HCT116 (cell line): Measurements from ENCODE around the gene ADAMTS1. TPM values are rescaled to one million over a fixed set of nuclear protein-coding genes. Genes with fewer than 3 reads are reported as not detected.

Experiments used
- ATAC-seq: fragments of 200-7000 bp; cut with Tn5 transposase; 2 replicates; pipeline ENCODE4 v1.9.1; 2020; ENCODE audit warnings: mild to moderate bottlenecking, moderate library complexity
- BruUV-seq: library from RNA; stranded (reverse); fragments of 400-500 nt; replicated peaks from 2 replicates; lab custom pipeline; 2021; lab: Mats Ljungman, UMichigan
- CTCF ChIA-PET: fragments of 300-600 bp; sonication (Branson Sonifier 250); formaldehyde crosslinking; loops from one replicate; lab custom pipeline; 2021; ENCODE audit warnings: antibody characterized with exemption; lab: Charles Lee
- POLR2A ChIA-PET: fragments of 300-600, 350-600 bp; sonication (Branson Sonifier 250); formaldehyde crosslinking; loops from one replicate; lab custom pipeline; 2021; ENCODE audit warnings: antibody characterized with exemption; lab: Charles Lee
- RAD21 ChIA-PET, 2 experiments: fragments of 300-600 bp; sonication (Branson Sonifier 250); formaldehyde crosslinking; loops; one replicate each; lab custom pipeline; 2023; ENCODE audit warnings: low total read pairs in 2 of 2; ENCODE audit not compliant: uncharacterized antibody in 2 of 2, unreplicated experiment in 2 of 2, low non-redundant PET in 1 of 2; lab: Charles Lee
- DNase-seq: peaks from one replicate; pipeline ENCODE4 v3.0.0-alpha.2; 2010; ENCODE audit warnings: low read depth, low spot score
- H2AFZ ChIP-seq: fragments of 200-600 bp; shearing (Covaris generic), sonication (generic); 2 replicates; pipeline ENCODE4 v1.6.1; 2017; ENCODE audit warnings: low read depth, mixed run types, mixed read lengths, antibody characterized with exemption, low read length; ENCODE audit not compliant: poor library complexity, severe bottlenecking
- H3K27ac ChIP-seq: 2 replicates; pipeline ENCODE4 v1.5.1; 2012; ENCODE audit warnings: low read depth, low read length
- H3K27me3 ChIP-seq: fragments of 200-600 bp; sonication (generic); 2 replicates; pipeline ENCODE4 v1.6.1; 2016; ENCODE audit warnings: mixed run types, low read length, mixed read lengths; ENCODE audit not compliant: insufficient read depth
- H3K36me3 ChIP-seq, 2 experiments: fragments of 200-500 bp in 1 of 2; fragments of 200-600 bp in 1 of 2; sonication (Bioruptor generic) in 1 of 2; sonication (generic) in 1 of 2; 2 replicates each; pipeline versions ENCODE4 v1.5.1 to v1.6.1; 2014 to 2016; ENCODE audit warnings: low read length in 2 of 2, inconsistent platforms in 1 of 2, mixed read lengths in 1 of 2, mixed run types in 1 of 2; ENCODE audit not compliant: insufficient read depth in 2 of 2, control insufficient read depth in 1 of 2
- H3K4me1 ChIP-seq, 2 experiments: fragments of 200-600 bp in 1 of 2; sonication (generic) in 1 of 2; 2 replicates each; pipeline versions ENCODE4 v1.5.1 to v1.6.1; 2012 to 2017; ENCODE audit warnings: low read length in 2 of 2, inconsistent platforms in 1 of 2, mild to moderate bottlenecking in 1 of 2, mixed read lengths in 1 of 2, mixed run types in 1 of 2, moderate library complexity in 1 of 2; ENCODE audit not compliant: insufficient read depth in 2 of 2, control insufficient read depth in 1 of 2
- H3K4me2 ChIP-seq: fragments of 200-600 bp; sonication (generic); 2 replicates; pipeline ENCODE4 v1.6.1; 2017; ENCODE audit warnings: mixed run types, low read length, mixed read lengths
- H3K4me3 ChIP-seq, 2 experiments: fragments of 200-600 bp in 1 of 2; sonication (generic) in 1 of 2; replicated peaks in 1 of 2; 2 replicates each; pipeline ENCODE4 v1.5.1; 2011 to 2016; ENCODE audit warnings: low read length in 2 of 2, control low read depth in 1 of 2, low read depth in 1 of 2, mild to moderate bottlenecking in 1 of 2, mixed read lengths in 1 of 2, mixed run types in 1 of 2
- H3K79me2 ChIP-seq: fragments of 200-600 bp; sonication (generic); 2 replicates; pipeline ENCODE4 v1.6.1; 2017; ENCODE audit warnings: mild to moderate bottlenecking, mixed run types, low read length, moderate library complexity, mixed read lengths; ENCODE audit not compliant: insufficient read depth
- H3K9ac ChIP-seq: fragments of 200-600 bp; sonication (generic); 2 replicates; pipeline ENCODE4 v1.6.1; 2016; ENCODE audit warnings: low read length, mixed read lengths
- H3K9me2 ChIP-seq: fragments of 200-600 bp; sonication (generic), shearing (Covaris generic); 2 replicates; pipeline ENCODE4 v1.6.1; 2017; ENCODE audit warnings: mixed run types, mild to moderate bottlenecking, moderate library complexity; ENCODE audit not compliant: insufficient read depth
- H3K9me3 ChIP-seq, 2 experiments: fragments of 200-500 bp in 1 of 2; fragments of 200-600 bp in 1 of 2; sonication (Bioruptor generic) in 1 of 2; sonication (generic) in 1 of 2; 2 replicates each; pipeline ENCODE4 v1.6.1; 2014 to 2017; ENCODE audit warnings: low read length in 2 of 2, mixed read lengths in 2 of 2, inconsistent platforms in 1 of 2, low read depth in 1 of 2, mild to moderate bottlenecking in 1 of 2, mixed run types in 1 of 2, moderate library complexity in 1 of 2; ENCODE audit not compliant: control insufficient read depth in 1 of 2, insufficient read depth in 1 of 2
- H4K20me1 ChIP-seq: fragments of 200-600 bp; sonication (generic), shearing (Covaris generic); 2 replicates; pipeline ENCODE4 v1.6.1; 2017; ENCODE audit warnings: mixed run types, mild to moderate bottlenecking, moderate library complexity; ENCODE audit not compliant: insufficient read depth
- CEBPB ChIP-seq: IDR thresholded peaks from 2 replicates; pipeline ENCODE4 v1.6.1; 2012; ENCODE audit warnings: low read depth
- EGR1 ChIP-seq: IDR thresholded peaks from 2 replicates; pipeline ENCODE4 v1.6.1; 2012; ENCODE audit warnings: low read depth
- ELF1 ChIP-seq: IDR thresholded peaks from 2 replicates; pipeline ENCODE4 v1.6.1; 2012; ENCODE audit warnings: low read depth, borderline replicate concordance
- EZH2 ChIP-seq: fragments of 200-600 bp; sonication (generic); IDR thresholded peaks from 2 replicates; pipeline ENCODE4 v1.6.1; 2017; ENCODE audit warnings: antibody characterized with exemption, mixed run types
- EZH2phosphoT487 ChIP-seq: fragments of 200-600 bp; IDR thresholded peaks from 2 replicates; pipeline ENCODE4 v1.6.1; 2018; ENCODE audit warnings: antibody characterized with exemption, borderline replicate concordance
- FOSL1 ChIP-seq: IDR thresholded peaks from 2 replicates; pipeline ENCODE4 v1.6.1; 2012; ENCODE audit warnings: low read depth
- POLR2A ChIP-seq: IDR thresholded peaks from 2 replicates; pipeline ENCODE4 v1.7.0; 2011; ENCODE audit warnings: borderline replicate concordance; ENCODE audit not compliant: insufficient read depth, insufficient read length; ENCODE audit errors: extremely low read depth
- POLR2AphosphoS5 ChIP-seq: IDR thresholded peaks from 2 replicates; pipeline ENCODE4 v1.6.1; 2011; ENCODE audit warnings: mild to moderate bottlenecking, low read depth, low read length, moderate library complexity
- REST ChIP-seq: IDR thresholded peaks from 2 replicates; pipeline ENCODE4 v1.6.1; 2012; ENCODE audit warnings: low read depth
- SP1 ChIP-seq: IDR thresholded peaks from 2 replicates; pipeline ENCODE4 v1.6.1; 2012; ENCODE audit warnings: low read depth
- YY1 ChIP-seq: IDR thresholded peaks from 2 replicates; pipeline ENCODE4 v1.6.1; 2011; ENCODE audit warnings: low read length, low read depth, moderate library complexity, mild to moderate bottlenecking; ENCODE audit not compliant: insufficient replicate concordance; ENCODE audit errors: extremely low read depth
- ZBTB33 ChIP-seq: IDR thresholded peaks from 2 replicates; pipeline ENCODE4 v1.6.1; 2011; ENCODE audit warnings: mild to moderate bottlenecking, low read length, moderate library complexity; ENCODE audit not compliant: insufficient replicate concordance; ENCODE audit errors: extremely low read depth
- ZNF274 ChIP-seq: fragments of 200-500 bp; sonication (Bioruptor generic); IDR thresholded peaks from 2 replicates; pipeline ENCODE4 v1.6.1; 2014; ENCODE audit warnings: mild to moderate bottlenecking, low read depth, low read length, inconsistent platforms
- intact Hi-C: fragments of 100-400 bp; cut with micrococcal nuclease; formaldehyde crosslinking; loops from 2 replicates; pipeline ENCODE4 v1.10.0; 2022
- total RNA-seq: library from RNA; stranded (reverse); gene quantifications from one replicate; pipeline ENCODE4 v1.2.1, GENCODE V29; 2021; ENCODE audit not compliant: unreplicated experiment

Gene ADAMTS1
- total RNA-seq, 1 experiment from 2014 or later, result 0.98 TPM

DNA sequence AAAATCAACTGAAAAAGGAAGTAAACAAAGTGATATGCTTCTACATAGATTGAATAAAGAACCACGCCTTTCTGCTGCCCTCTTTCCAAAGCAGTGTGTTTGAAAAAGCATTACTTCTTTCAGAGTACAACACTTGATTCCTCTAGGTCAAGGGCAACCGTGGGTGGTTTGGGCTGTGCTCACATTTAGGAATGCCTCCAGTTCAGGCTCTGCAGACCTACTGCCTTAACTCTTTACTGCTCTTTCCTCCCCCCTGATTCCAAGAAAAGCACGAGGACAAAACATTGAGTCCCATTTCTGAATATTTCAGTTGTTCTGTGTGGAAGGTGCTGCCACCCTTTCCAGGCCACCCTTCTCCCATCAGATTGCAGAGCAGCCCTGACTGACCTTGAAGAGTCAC is 45.2 kb downstream of the ADAMTS1 start (continued):
- no peak for TF ChIP-seq EZH2phosphoT487
- TF ChIP-seq, all 23 proteins: peak for 0

- RAD21 ChIA-PET, result no interaction called here
- intact Hi-C loops, result no loop called here
- ATAC-seq, result no peak
Observed at GRCh38 chr21:26798856-26799751, 46.1 kb downstream of the ADAMTS1 start.

More at GRCh38 chr21:26798856-26799751, 46.1 kb downstream of the ADAMTS1 start:
- Histone ChIP-seq H3K9me2 (no peaks in the 10 kb centered on the region), H4K20me1 (no peaks in the 10 kb centered on the region), H3K4me3 (no peak overlapping the region), H3K27ac (no peak overlapping the region), H3K4me2 (no peak overlapping the region), H3K4me1 (no peaks in the 10 kb centered on the region), H3K9ac (no peak overlapping the region), H3K36me3 (no peaks in the 10 kb centered on the region), H3K79me2 (no peaks in the 10 kb centered on the region), H2AFZ (no peak overlapping the region), H3K27me3 (no peaks in the 10 kb centered on the region), H3K9me3 (peaks cover 3 to 24% of the 10 kb centered on the region in 2 experiments; a peak in 2 of 4 replicates)
- ChIA-PET CTCF (no interaction called here), POLR2A (no interaction called here)
- no peak for DNase-seq
- TF ChIP-seq YY1 (no peak), REST (no peak), CEBPB (no peak), ZNF274 (no peak), EGR1 (no peak), FOSL1 (no peak), ELF1 (no peak), SP1 (no peak), POLR2A (no peak), ZBTB33 (no peak), EZH2 (no peak), POLR2AphosphoS5 (no peak)
- BruUV-seq, result no TSS peak
